ENCODE results near the gene PLXDC2. TPM values are rescaled to one million over a fixed set of nuclear protein-coding genes. Genes with fewer than 3 reads are reported as not detected.

PLXDC2 gene
- total and polyA plus RNA-seq, 10 of the 15 experiments (the other 5 are each of a cell fraction or from before 2014, with no cell fraction given) = 0.05 to 1.8 (median 0.14) TPM; not detected in 2

DNA sequence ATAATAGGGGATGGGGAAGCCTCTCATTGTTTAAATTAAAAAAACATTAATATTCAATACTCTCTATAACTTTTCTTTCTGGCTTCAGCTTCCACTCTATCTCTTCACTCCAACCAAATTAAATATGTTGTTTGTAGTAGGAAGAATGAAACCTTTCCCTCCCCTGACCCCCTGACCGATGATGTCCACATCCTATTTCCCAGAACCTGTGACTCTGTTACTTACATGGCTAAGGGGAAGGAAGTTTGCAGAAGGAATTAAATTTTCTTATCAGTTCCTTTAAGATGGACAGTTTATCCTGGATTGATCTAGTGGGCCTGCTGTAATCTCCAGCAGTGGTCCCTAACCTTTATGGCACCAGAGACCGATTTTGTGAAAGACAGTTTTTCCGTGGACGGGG, 130.0 kb downstream of the PLXDC2 start:
- no TSS peak for BruUV-seq (replicated peaks)
- DNase-seq (ENCODE audit: low read depth, low spot score) (no peak), FAIRE-seq (no peak), ATAC-seq (no peak)
- ChIA-PET RAD21 (ENCODE audit: unreplicated experiment) (interaction anchor here (1.2 to 1.5 kb wide), 3 partner anchors 12 to 125 kb away, joined by 3 to 8 read pairs (median 4); no protein-coding TSS in a partner anchor), SMC1A (ENCODE audit: uncharacterized antibody, unreplicated experiment) (interaction anchor here (1.0 to 2.6 kb wide), 8 partner anchors 9 to 68 kb away, joined by 3 to 23 read pairs (median 4); no protein-coding TSS in a partner anchor), CTCF (no interaction called here), POLR2A (interaction anchor here (1.6 to 2.0 kb wide), 2 partner anchors 13 to 58 kb away, joined by 4 to 8 read pairs; no protein-coding TSS in a partner anchor)
- no peaks in the 10 kb centered on the region for H3K27me3 ChIP-seq (replicated peaks in 1 of 2; ENCODE audit: control insufficient read depth in 2 of 2, insufficient read depth in 2 of 2, low read length in 1 of 2)
- TF ChIP-seq, protein P1, sequence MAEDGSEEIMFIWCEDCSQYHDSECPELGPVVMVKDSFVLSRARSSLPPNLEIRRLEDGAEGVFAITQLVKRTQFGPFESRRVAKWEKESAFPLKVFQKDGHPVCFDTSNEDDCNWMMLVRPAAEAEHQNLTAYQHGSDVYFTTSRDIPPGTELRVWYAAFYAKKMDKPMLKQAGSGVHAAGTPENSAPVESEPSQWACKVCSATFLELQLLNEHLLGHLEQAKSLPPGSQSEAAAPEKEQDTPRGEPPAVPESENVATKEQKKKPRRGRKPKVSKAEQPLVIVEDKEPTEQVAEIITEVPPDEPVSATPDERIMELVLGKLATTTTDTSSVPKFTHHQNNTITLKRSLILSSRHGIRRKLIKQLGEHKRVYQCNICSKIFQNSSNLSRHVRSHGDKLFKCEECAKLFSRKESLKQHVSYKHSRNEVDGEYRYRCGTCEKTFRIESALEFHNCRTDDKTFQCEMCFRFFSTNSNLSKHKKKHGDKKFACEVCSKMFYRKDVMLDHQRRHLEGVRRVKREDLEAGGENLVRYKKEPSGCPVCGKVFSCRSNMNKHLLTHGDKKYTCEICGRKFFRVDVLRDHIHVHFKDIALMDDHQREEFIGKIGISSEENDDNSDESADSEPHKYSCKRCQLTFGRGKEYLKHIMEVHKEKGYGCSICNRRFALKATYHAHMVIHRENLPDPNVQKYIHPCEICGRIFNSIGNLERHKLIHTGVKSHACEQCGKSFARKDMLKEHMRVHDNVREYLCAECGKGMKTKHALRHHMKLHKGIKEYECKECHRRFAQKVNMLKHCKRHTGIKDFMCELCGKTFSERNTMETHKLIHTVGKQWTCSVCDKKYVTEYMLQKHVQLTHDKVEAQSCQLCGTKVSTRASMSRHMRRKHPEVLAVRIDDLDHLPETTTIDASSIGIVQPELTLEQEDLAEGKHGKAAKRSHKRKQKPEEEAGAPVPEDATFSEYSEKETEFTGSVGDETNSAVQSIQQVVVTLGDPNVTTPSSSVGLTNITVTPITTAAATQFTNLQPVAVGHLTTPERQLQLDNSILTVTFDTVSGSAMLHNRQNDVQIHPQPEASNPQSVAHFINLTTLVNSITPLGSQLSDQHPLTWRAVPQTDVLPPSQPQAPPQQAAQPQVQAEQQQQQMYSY (CRISPR knock-in tag; IDR thresholded peaks at IDR 0.05) = no peak
- TF ChIP-seq, protein P2, sequence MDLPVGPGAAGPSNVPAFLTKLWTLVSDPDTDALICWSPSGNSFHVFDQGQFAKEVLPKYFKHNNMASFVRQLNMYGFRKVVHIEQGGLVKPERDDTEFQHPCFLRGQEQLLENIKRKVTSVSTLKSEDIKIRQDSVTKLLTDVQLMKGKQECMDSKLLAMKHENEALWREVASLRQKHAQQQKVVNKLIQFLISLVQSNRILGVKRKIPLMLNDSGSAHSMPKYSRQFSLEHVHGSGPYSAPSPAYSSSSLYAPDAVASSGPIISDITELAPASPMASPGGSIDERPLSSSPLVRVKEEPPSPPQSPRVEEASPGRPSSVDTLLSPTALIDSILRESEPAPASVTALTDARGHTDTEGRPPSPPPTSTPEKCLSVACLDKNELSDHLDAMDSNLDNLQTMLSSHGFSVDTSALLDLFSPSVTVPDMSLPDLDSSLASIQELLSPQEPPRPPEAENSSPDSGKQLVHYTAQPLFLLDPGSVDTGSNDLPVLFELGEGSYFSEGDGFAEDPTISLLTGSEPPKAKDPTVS (IDR thresholded peaks at IDR 0.05; ENCODE audit: low read depth, low read length) = no peak
- H3K4me3 ChIP-seq = no peak overlapping the region
- H3K27ac ChIP-seq (ENCODE audit: control insufficient read depth, insufficient read depth) = no peak overlapping the region
- no peak overlapping the region for H3K9ac ChIP-seq (ENCODE audit: control insufficient read depth, insufficient read depth, low read length)
- WGBS (ENCODE audit: insufficient coverage, insufficient replicate concordance, low lambda C conversion rate, missing lambda C conversion rate) = 26% methylated on average over 4 of the region's 4 CpGs
- H3K79me2 ChIP-seq (ENCODE audit: control insufficient read depth, insufficient read depth, low read length) = no peaks in the 10 kb centered on the region
- H3K36me3 ChIP-seq (ENCODE audit: control insufficient read depth in 2 of 2, insufficient read depth in 2 of 2, low read length in 1 of 2) = no peaks in the 10 kb centered on the region
- H3K4me2 ChIP-seq (ENCODE audit: control insufficient read depth, insufficient read depth) = no peak overlapping the region
- no peaks in the 10 kb centered on the region; the same call in 2 of the 3 replicates for H3K9me3 ChIP-seq (replicated peaks; ENCODE audit: control insufficient read depth, insufficient read depth, low read length)
- H2AFZ ChIP-seq (ENCODE audit: control insufficient read depth, low read depth, low read length) = no peak overlapping the region
- in situ Hi-C loops (cut with MboI) = no loop called here
- intact Hi-C loops (cut with micrococcal nuclease; ENCODE audit: unreplicated experiment) = loop anchor here (2.0 kb wide), 3 partner anchors 41 to 129 kb away; partner anchors contain the start of gene PLXDC2
- no peaks in the 10 kb centered on the region for H3K4me1 ChIP-seq (ENCODE audit: control insufficient read depth, insufficient read depth, low read length)
- no peaks in the 10 kb centered on the region for H4K20me1 ChIP-seq (ENCODE audit: control insufficient read depth, insufficient read depth)
